Neural progenitor cell (in vitro differentiated cells): ENCODE data around the gene DNTTIP2.

Experiments used
- CTCF ChIP-seq: fragments of 200-600 bp; sonication (generic); IDR thresholded peaks from 2 replicates; pipeline ENCODE4 v1.5.1; 2017; ENCODE audit warnings: antibody characterized with exemption, mild to moderate bottlenecking
- EZH2 ChIP-seq: fragments of 200-600 bp; sonication (generic); IDR thresholded peaks from 2 replicates; pipeline ENCODE4 v1.6.1; 2017; ENCODE audit warnings: antibody characterized with exemption, mild to moderate bottlenecking, moderate library complexity
- EZH2phosphoT487 ChIP-seq: fragments of 200-600 bp; sonication (generic); IDR thresholded peaks from 2 replicates; pipeline ENCODE4 v1.6.1; 2017; ENCODE audit warnings: antibody characterized with exemption

GRCh38 chr1:93905734-93906133 lies 26.7 kb upstream of the DNTTIP2 start:
- no peak for TF ChIP-seq CTCF
- TF ChIP-seq EZH2, result no peak
- TF ChIP-seq EZH2phosphoT487, result no peak
